ENCODE measurements around the gene TRABD. TPM values are rescaled to one million over a fixed set of nuclear protein-coding genes. Genes with fewer than 3 reads are reported as not detected.

TRABD gene
- total RNA-seq, 1 donor from 2014 or later = 35.7 TPM

DNA sequence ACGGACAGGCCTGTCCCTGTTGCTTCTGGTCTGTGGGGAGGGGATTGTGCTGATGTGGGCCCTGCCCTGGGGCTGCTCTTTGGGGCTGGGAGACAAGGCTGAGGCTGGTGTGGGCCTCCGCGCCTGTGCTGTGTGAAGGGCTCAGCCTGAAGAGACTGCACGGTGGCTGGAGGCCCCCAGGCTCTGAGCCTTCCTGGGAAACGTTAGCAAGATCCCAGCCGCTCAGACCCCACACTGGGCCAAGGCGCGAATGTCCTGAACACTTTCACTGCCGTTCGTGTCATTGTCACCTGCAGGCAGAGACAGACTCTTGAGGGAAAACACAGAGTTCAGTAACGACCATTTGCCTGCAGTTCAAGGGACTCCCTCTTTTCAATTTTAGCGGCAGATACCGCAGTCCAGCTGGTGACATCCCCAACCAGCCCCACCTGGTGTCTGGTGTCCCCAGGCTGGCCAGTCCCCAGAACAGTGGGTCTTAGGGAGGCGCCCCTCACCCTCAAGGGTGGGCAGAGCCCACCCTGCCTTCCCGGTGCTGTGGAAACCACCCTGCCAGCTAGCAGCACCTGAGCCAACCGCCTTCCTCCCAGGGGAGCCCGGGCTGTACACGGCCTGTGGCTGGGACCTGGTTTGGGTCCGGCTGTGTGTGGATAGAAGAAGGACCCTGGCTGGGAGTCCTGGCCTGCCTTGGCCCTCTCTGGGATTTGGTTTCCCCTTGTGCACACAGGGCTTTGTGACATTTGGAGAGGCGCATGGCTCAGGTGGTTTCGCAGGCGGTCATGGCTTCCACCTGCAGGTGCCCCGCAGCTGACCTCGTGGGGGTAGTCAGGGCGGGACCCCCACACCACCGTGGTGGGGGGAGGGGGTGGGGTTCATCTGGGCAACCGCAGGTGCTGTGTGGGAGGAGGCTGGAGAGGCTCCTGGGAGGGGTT lies 9.5 kb upstream of the TRABD start:
- no peaks in the 10 kb centered on the region for H3K27me3 ChIP-seq (ENCODE audit: insufficient read depth, low read length)
- H3K4me2 ChIP-seq (ENCODE audit: low read length) = no peak overlapping the region
- H3K4me3 Mint-ChIP-seq (ENCODE audit: unreplicated experiment) = no peak overlapping the region
- H3K27me3 Mint-ChIP-seq (ENCODE audit: low read depth, unreplicated experiment) = peaks cover 12% of the 10 kb centered on the region
- DNase-seq (ENCODE audit: low read depth) (no peak), FAIRE-seq (no peak)
- no peaks in the 10 kb centered on the region for H3K4me1 Mint-ChIP-seq (ENCODE audit: low read depth, unreplicated experiment)
- no peak overlapping the region for H3K27ac Mint-ChIP-seq (ENCODE audit: unreplicated experiment)
- no peak overlapping the region for H3K4me3 ChIP-seq (ENCODE audit: insufficient read depth, low read depth, low read length)
- no peak overlapping the region for H3K9ac ChIP-seq (ENCODE audit: low read length)
- no peaks in the 10 kb centered on the region for H3K9me3 ChIP-seq (ENCODE audit: insufficient read depth, low read depth, low read length)
- H2AFZ ChIP-seq (ENCODE audit: low read depth, low read length) = no peak overlapping the region
- H3K36me3 ChIP-seq (ENCODE audit: insufficient read depth, low read length) = no peaks in the 10 kb centered on the region
- H4K20me1 ChIP-seq (ENCODE audit: insufficient read depth, low read length) = no peaks in the 10 kb centered on the region
- H3K79me2 ChIP-seq (ENCODE audit: insufficient read depth, low read length) = no peaks in the 10 kb centered on the region
- H3K9me3 Mint-ChIP-seq (ENCODE audit: unreplicated experiment) = no peaks in the 10 kb centered on the region
- H3K4me1 ChIP-seq (ENCODE audit: insufficient read depth, low read length) = no peaks in the 10 kb centered on the region
- no peak for TF ChIP-seq EZH2 (IDR thresholded peaks at IDR 0.05; ENCODE audit: insufficient read depth, low read length)
- TF ChIP-seq, protein P1, sequence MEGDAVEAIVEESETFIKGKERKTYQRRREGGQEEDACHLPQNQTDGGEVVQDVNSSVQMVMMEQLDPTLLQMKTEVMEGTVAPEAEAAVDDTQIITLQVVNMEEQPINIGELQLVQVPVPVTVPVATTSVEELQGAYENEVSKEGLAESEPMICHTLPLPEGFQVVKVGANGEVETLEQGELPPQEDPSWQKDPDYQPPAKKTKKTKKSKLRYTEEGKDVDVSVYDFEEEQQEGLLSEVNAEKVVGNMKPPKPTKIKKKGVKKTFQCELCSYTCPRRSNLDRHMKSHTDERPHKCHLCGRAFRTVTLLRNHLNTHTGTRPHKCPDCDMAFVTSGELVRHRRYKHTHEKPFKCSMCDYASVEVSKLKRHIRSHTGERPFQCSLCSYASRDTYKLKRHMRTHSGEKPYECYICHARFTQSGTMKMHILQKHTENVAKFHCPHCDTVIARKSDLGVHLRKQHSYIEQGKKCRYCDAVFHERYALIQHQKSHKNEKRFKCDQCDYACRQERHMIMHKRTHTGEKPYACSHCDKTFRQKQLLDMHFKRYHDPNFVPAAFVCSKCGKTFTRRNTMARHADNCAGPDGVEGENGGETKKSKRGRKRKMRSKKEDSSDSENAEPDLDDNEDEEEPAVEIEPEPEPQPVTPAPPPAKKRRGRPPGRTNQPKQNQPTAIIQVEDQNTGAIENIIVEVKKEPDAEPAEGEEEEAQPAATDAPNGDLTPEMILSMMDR (IDR thresholded peaks at IDR 0.05; ENCODE audit: insufficient read depth, low read depth, low read length) = no peak
- no peak overlapping the region for H3K27ac ChIP-seq (ENCODE audit: low read depth, low read length)
- H3K36me3 Mint-ChIP-seq (ENCODE audit: low read depth, unreplicated experiment) = peaks cover 2% of the 10 kb centered on the region

GRCh38 chr22:50176850-50177536 lies 8.7 kb upstream of the TRABD start:
- no peaks in the 10 kb centered on the region for H4K20me1 ChIP-seq (ENCODE audit: insufficient read depth, low read length)
- Mint-ChIP-seq H3K36me3 (ENCODE audit: low read depth, unreplicated experiment) (peaks cover 2% of the 10 kb centered on the region), H3K9me3 (ENCODE audit: unreplicated experiment) (no peaks in the 10 kb centered on the region)

More at GRCh38 chr22:50176850-50177536, 8.7 kb upstream of the TRABD start:
- FAIRE-seq (no peak), DNase-seq (ENCODE audit: low read depth) (no peak)
- Mint-ChIP-seq H3K27ac (ENCODE audit: unreplicated experiment) (no peak overlapping the region), H3K4me3 (ENCODE audit: unreplicated experiment) (no peak overlapping the region), H3K4me1 (ENCODE audit: low read depth, unreplicated experiment) (no peaks in the 10 kb centered on the region), H3K27me3 (ENCODE audit: low read depth, unreplicated experiment) (peaks cover 12% of the 10 kb centered on the region)
- H2AFZ ChIP-seq (ENCODE audit: low read depth, low read length) = no peak overlapping the region
- H3K9ac ChIP-seq (ENCODE audit: low read length) = no peak overlapping the region
- H3K9me3 ChIP-seq (ENCODE audit: insufficient read depth, low read depth, low read length) = no peaks in the 10 kb centered on the region
- H3K4me2 ChIP-seq (ENCODE audit: low read length) = no peak overlapping the region
- no peak overlapping the region for H3K4me3 ChIP-seq (ENCODE audit: insufficient read depth, low read depth, low read length)
- no peaks in the 10 kb centered on the region for H3K27me3 ChIP-seq (ENCODE audit: insufficient read depth, low read length)
- TF ChIP-seq EZH2 (IDR thresholded peaks at IDR 0.05; ENCODE audit: insufficient read depth, low read length) = no peak
- TF ChIP-seq, protein P1 (IDR thresholded peaks at IDR 0.05; ENCODE audit: insufficient read depth, low read depth, low read length) = no peak
- H3K36me3 ChIP-seq (ENCODE audit: insufficient read depth, low read length) = no peaks in the 10 kb centered on the region
- H3K79me2 ChIP-seq (ENCODE audit: insufficient read depth, low read length) = no peaks in the 10 kb centered on the region
- no peaks in the 10 kb centered on the region for H3K4me1 ChIP-seq (ENCODE audit: insufficient read depth, low read length)
- H3K27ac ChIP-seq (ENCODE audit: low read depth, low read length) = no peak overlapping the region
